ENCODE measurements around the gene NOS1. TPM values are rescaled to one million over a fixed set of nuclear protein-coding genes. Genes with fewer than 3 reads are reported as not detected.

The NOS1 gene
- total RNA-seq, 1 experiment from 2014 or later = not detected

DNA sequence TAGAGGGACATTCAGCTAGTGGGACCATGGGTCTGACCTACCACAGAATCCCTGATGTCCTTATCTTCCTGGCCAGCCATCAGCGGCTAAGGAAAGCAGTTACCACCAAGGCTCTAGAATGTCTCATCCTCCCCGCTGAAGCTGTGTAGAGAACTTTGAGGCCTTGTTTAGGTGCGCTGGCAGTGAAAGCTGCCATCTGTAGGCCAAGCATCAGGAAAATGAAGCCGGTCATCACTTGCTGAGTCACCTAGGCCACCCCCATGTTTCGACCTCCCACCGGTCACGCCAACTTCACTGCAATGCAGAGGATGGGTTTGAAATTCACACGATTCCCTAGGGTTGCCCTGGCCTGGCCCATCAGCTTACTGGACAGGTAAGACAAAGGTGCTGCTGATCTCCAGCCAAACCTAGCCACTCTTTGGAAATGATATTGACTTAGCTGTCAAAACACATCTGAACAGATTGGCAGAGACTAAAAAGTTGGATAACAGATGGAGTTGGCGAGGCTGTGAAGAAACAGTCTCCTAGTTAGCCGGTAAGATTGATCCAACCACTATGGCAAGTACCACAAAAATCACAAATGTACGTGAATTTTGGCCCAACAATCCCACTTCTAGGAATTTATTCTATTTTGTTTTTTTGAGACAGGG, 52.0 kb downstream of the NOS1 start:
- BruUV-seq (replicated peaks) = no TSS peak
- H3K27ac Mint-ChIP-seq (ENCODE audit: unreplicated experiment) = no peak overlapping the region
- no peaks in the 10 kb centered on the region; the same call in 1 of the 2 replicates for H3K27me3 ChIP-seq (replicated peaks; ENCODE audit: control insufficient read depth, insufficient read depth, low read length)
- no peaks in the 10 kb centered on the region for H3K9me3 Mint-ChIP-seq (ENCODE audit: unreplicated experiment)
- H3K36me3 ChIP-seq (ENCODE audit: control insufficient read depth, insufficient read depth, low read length) = no peaks in the 10 kb centered on the region
- no peaks in the 10 kb centered on the region for H3K9me3 ChIP-seq
- ChIA-PET POLR2A (no interaction called here), CTCF (no interaction called here)
- TF ChIP-seq, protein P1, sequence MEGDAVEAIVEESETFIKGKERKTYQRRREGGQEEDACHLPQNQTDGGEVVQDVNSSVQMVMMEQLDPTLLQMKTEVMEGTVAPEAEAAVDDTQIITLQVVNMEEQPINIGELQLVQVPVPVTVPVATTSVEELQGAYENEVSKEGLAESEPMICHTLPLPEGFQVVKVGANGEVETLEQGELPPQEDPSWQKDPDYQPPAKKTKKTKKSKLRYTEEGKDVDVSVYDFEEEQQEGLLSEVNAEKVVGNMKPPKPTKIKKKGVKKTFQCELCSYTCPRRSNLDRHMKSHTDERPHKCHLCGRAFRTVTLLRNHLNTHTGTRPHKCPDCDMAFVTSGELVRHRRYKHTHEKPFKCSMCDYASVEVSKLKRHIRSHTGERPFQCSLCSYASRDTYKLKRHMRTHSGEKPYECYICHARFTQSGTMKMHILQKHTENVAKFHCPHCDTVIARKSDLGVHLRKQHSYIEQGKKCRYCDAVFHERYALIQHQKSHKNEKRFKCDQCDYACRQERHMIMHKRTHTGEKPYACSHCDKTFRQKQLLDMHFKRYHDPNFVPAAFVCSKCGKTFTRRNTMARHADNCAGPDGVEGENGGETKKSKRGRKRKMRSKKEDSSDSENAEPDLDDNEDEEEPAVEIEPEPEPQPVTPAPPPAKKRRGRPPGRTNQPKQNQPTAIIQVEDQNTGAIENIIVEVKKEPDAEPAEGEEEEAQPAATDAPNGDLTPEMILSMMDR (IDR thresholded peaks at IDR 0.05; ENCODE audit: insufficient read depth in 1 of 2, low read depth in 1 of 2, low read length in 1 of 2, severe bottlenecking in 1 of 2, unreplicated experiment in 1 of 2) = no peak
- H3K4me3 Mint-ChIP-seq (ENCODE audit: unreplicated experiment) = no peak overlapping the region
- DNase-seq = no peak
- no peaks in the 10 kb centered on the region for H3K4me1 Mint-ChIP-seq (ENCODE audit: low read depth, unreplicated experiment)
- H3K4me1 ChIP-seq = no peaks in the 10 kb centered on the region
- no peaks in the 10 kb centered on the region for H3K36me3 Mint-ChIP-seq (ENCODE audit: insufficient read depth, unreplicated experiment)
- peaks cover 9% of the 10 kb centered on the region for H3K27me3 Mint-ChIP-seq (ENCODE audit: insufficient read depth, unreplicated experiment)
- intact Hi-C loops (cut with micrococcal nuclease; ENCODE audit: unreplicated experiment) = no loop called here
- H3K4me3 ChIP-seq (ENCODE audit: low read depth, low read length) = no peak overlapping the region

DNA sequence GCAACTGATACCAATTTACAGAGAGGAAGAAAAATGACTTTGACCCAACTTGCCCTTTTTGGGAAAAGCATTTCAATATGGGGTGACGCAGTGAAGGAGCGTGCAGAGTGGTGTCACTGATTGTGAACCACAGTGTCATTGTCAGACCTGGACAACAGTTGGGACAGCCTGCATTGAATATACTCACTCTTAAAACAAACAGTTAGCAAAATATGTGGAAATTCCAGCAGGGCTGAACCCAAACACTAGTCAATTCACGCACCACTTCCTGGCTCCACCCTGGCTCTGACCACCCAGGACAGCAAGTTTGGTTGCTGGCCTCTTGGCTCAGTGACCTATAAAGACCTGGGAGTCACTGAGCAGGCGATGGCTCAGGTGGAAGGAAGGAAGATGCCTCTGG, 61.3 kb downstream of the NOS1 start:
- no TSS peak for BruUV-seq (replicated peaks)
- Mint-ChIP-seq H3K4me1 (ENCODE audit: low read depth, unreplicated experiment) (no peaks in the 10 kb centered on the region), H3K27ac (ENCODE audit: unreplicated experiment) (no peak overlapping the region), H3K36me3 (ENCODE audit: insufficient read depth, unreplicated experiment) (no peaks in the 10 kb centered on the region), H3K27me3 (ENCODE audit: insufficient read depth, unreplicated experiment) (peaks cover 6% of the 10 kb centered on the region), H3K4me3 (ENCODE audit: unreplicated experiment) (no peak overlapping the region), H3K9me3 (ENCODE audit: unreplicated experiment) (no peaks in the 10 kb centered on the region)
- ChIA-PET CTCF (no interaction called here), POLR2A (no interaction called here)
- DNase-seq = no peak
- H3K27me3 ChIP-seq (replicated peaks; ENCODE audit: control insufficient read depth, insufficient read depth, low read length) = no peaks in the 10 kb centered on the region
- no peaks in the 10 kb centered on the region for H3K9me3 ChIP-seq
- H3K36me3 ChIP-seq (ENCODE audit: control insufficient read depth, insufficient read depth, low read length) = no peaks in the 10 kb centered on the region
- H3K4me1 ChIP-seq = no peaks in the 10 kb centered on the region
- H3K4me3 ChIP-seq (ENCODE audit: low read depth, low read length) = no peak overlapping the region
- intact Hi-C loops (cut with micrococcal nuclease; ENCODE audit: unreplicated experiment) = no loop called here
- TF ChIP-seq, protein P1 (IDR thresholded peaks at IDR 0.05; ENCODE audit: insufficient read depth in 1 of 2, low read depth in 1 of 2, low read length in 1 of 2, severe bottlenecking in 1 of 2, unreplicated experiment in 1 of 2) = no peak

DNA sequence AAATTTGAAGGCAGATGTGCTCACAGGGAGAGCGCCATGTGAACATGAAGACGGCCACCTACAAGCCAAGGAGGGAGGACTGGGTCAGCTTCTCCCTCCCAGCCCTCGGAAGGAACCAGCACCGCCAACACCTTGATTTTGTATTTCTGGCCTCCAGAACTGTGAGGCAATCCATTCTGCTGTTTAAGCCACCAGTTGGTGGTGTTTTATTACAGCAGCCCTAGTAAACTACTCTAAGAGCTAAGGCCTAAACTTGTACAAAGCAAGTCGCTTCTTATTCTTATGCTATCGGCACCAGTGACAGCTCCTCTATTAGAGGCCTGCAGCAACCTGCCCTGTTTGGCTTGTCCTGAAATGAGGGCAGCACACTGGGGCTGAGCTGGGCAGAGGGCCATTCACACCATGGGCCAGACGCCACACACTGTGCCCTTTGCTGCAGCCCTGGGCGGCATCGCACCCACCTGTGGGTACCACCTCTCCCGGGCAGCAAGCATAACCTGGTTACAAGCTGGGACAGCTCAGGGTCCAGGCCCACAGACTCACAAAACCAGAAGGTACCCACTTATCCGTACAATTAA, 62.7 kb downstream of the NOS1 start:
- DNase-seq = no peak
- no peaks in the 10 kb centered on the region for H3K36me3 ChIP-seq (ENCODE audit: control insufficient read depth, insufficient read depth, low read length)
- TF ChIP-seq, protein P1 (IDR thresholded peaks at IDR 0.05; ENCODE audit: insufficient read depth in 1 of 2, low read depth in 1 of 2, low read length in 1 of 2, severe bottlenecking in 1 of 2, unreplicated experiment in 1 of 2) = no peak
- Mint-ChIP-seq H3K4me1 (ENCODE audit: low read depth, unreplicated experiment) (no peaks in the 10 kb centered on the region), H3K36me3 (ENCODE audit: insufficient read depth, unreplicated experiment) (no peaks in the 10 kb centered on the region), H3K27me3 (ENCODE audit: insufficient read depth, unreplicated experiment) (peaks cover 6% of the 10 kb centered on the region), H3K9me3 (ENCODE audit: unreplicated experiment) (no peaks in the 10 kb centered on the region), H3K4me3 (ENCODE audit: unreplicated experiment) (no peak overlapping the region), H3K27ac (ENCODE audit: unreplicated experiment) (no peak overlapping the region)
- no peaks in the 10 kb centered on the region for H3K4me1 ChIP-seq
- no peak overlapping the region for H3K4me3 ChIP-seq (ENCODE audit: low read depth, low read length)
- H3K9me3 ChIP-seq = no peaks in the 10 kb centered on the region
- POLR2A ChIA-PET = no interaction called here
- intact Hi-C loops (cut with micrococcal nuclease; ENCODE audit: unreplicated experiment) = no loop called here
- CTCF ChIA-PET = no interaction called here
- no peaks in the 10 kb centered on the region for H3K27me3 ChIP-seq (replicated peaks; ENCODE audit: control insufficient read depth, insufficient read depth, low read length)
- no TSS peak for BruUV-seq (replicated peaks)
